HCT116 (cell line): ENCODE results near the gene ATP8A2. TPM values are rescaled to one million over a fixed set of nuclear protein-coding genes. Genes with fewer than 3 reads are reported as not detected.

Experiments used
- ATAC-seq: fragments of 200-7000 bp; cut with Tn5 transposase; 2 replicates; pipeline ENCODE4 v1.9.1; 2020; ENCODE audit warnings: mild to moderate bottlenecking, moderate library complexity
- BruUV-seq: library from RNA; stranded (reverse); fragments of 400-500 nt; replicated peaks from 2 replicates; lab custom pipeline; 2021; lab: Mats Ljungman, UMichigan
- CTCF ChIA-PET: fragments of 300-600 bp; sonication (Branson Sonifier 250); formaldehyde crosslinking; loops from one replicate; lab custom pipeline; 2021; ENCODE audit warnings: antibody characterized with exemption; lab: Charles Lee
- POLR2A ChIA-PET: fragments of 300-600, 350-600 bp; sonication (Branson Sonifier 250); formaldehyde crosslinking; loops from one replicate; lab custom pipeline; 2021; ENCODE audit warnings: antibody characterized with exemption; lab: Charles Lee
- RAD21 ChIA-PET, 2 experiments: fragments of 300-600 bp; sonication (Branson Sonifier 250); formaldehyde crosslinking; loops; one replicate each; lab custom pipeline; 2023; ENCODE audit warnings: low total read pairs in 2 of 2; ENCODE audit not compliant: uncharacterized antibody in 2 of 2, unreplicated experiment in 2 of 2, low non-redundant PET in 1 of 2; lab: Charles Lee
- DNase-seq: peaks from one replicate; pipeline ENCODE4 v3.0.0-alpha.2; 2010; ENCODE audit warnings: low read depth, low spot score
- H2AFZ ChIP-seq: fragments of 200-600 bp; shearing (Covaris generic), sonication (generic); 2 replicates; pipeline ENCODE4 v1.6.1; 2017; ENCODE audit warnings: low read depth, mixed run types, mixed read lengths, antibody characterized with exemption, low read length; ENCODE audit not compliant: poor library complexity, severe bottlenecking
- H3K27ac ChIP-seq: 2 replicates; pipeline ENCODE4 v1.5.1; 2012; ENCODE audit warnings: low read depth, low read length
- H3K27me3 ChIP-seq: fragments of 200-600 bp; sonication (generic); 2 replicates; pipeline ENCODE4 v1.6.1; 2016; ENCODE audit warnings: mixed run types, low read length, mixed read lengths; ENCODE audit not compliant: insufficient read depth
- H3K36me3 ChIP-seq, 2 experiments: fragments of 200-500 bp in 1 of 2; fragments of 200-600 bp in 1 of 2; sonication (Bioruptor generic) in 1 of 2; sonication (generic) in 1 of 2; 2 replicates each; pipeline versions ENCODE4 v1.5.1 to v1.6.1; 2014 to 2016; ENCODE audit warnings: low read length in 2 of 2, inconsistent platforms in 1 of 2, mixed read lengths in 1 of 2, mixed run types in 1 of 2; ENCODE audit not compliant: insufficient read depth in 2 of 2, control insufficient read depth in 1 of 2
- H3K4me1 ChIP-seq, 2 experiments: fragments of 200-600 bp in 1 of 2; sonication (generic) in 1 of 2; 2 replicates each; pipeline versions ENCODE4 v1.5.1 to v1.6.1; 2012 to 2017; ENCODE audit warnings: low read length in 2 of 2, inconsistent platforms in 1 of 2, mild to moderate bottlenecking in 1 of 2, mixed read lengths in 1 of 2, mixed run types in 1 of 2, moderate library complexity in 1 of 2; ENCODE audit not compliant: insufficient read depth in 2 of 2, control insufficient read depth in 1 of 2
- H3K4me2 ChIP-seq: fragments of 200-600 bp; sonication (generic); 2 replicates; pipeline ENCODE4 v1.6.1; 2017; ENCODE audit warnings: mixed run types, low read length, mixed read lengths
- H3K4me3 ChIP-seq, 2 experiments: fragments of 200-600 bp in 1 of 2; sonication (generic) in 1 of 2; replicated peaks in 1 of 2; 2 replicates each; pipeline ENCODE4 v1.5.1; 2011 to 2016; ENCODE audit warnings: low read length in 2 of 2, control low read depth in 1 of 2, low read depth in 1 of 2, mild to moderate bottlenecking in 1 of 2, mixed read lengths in 1 of 2, mixed run types in 1 of 2
- H3K79me2 ChIP-seq: fragments of 200-600 bp; sonication (generic); 2 replicates; pipeline ENCODE4 v1.6.1; 2017; ENCODE audit warnings: mild to moderate bottlenecking, mixed run types, low read length, moderate library complexity, mixed read lengths; ENCODE audit not compliant: insufficient read depth
- H3K9ac ChIP-seq: fragments of 200-600 bp; sonication (generic); 2 replicates; pipeline ENCODE4 v1.6.1; 2016; ENCODE audit warnings: low read length, mixed read lengths
- H3K9me2 ChIP-seq: fragments of 200-600 bp; sonication (generic), shearing (Covaris generic); 2 replicates; pipeline ENCODE4 v1.6.1; 2017; ENCODE audit warnings: mixed run types, mild to moderate bottlenecking, moderate library complexity; ENCODE audit not compliant: insufficient read depth
- H3K9me3 ChIP-seq, 2 experiments: fragments of 200-500 bp in 1 of 2; fragments of 200-600 bp in 1 of 2; sonication (Bioruptor generic) in 1 of 2; sonication (generic) in 1 of 2; 2 replicates each; pipeline ENCODE4 v1.6.1; 2014 to 2017; ENCODE audit warnings: low read length in 2 of 2, mixed read lengths in 2 of 2, inconsistent platforms in 1 of 2, low read depth in 1 of 2, mild to moderate bottlenecking in 1 of 2, mixed run types in 1 of 2, moderate library complexity in 1 of 2; ENCODE audit not compliant: control insufficient read depth in 1 of 2, insufficient read depth in 1 of 2
- H4K20me1 ChIP-seq: fragments of 200-600 bp; sonication (generic), shearing (Covaris generic); 2 replicates; pipeline ENCODE4 v1.6.1; 2017; ENCODE audit warnings: mixed run types, mild to moderate bottlenecking, moderate library complexity; ENCODE audit not compliant: insufficient read depth
- CBX3 ChIP-seq: IDR thresholded peaks from 2 replicates; pipeline ENCODE4 v1.6.1; 2012; ENCODE audit warnings: low read depth
- CEBPB ChIP-seq: IDR thresholded peaks from 2 replicates; pipeline ENCODE4 v1.6.1; 2012; ENCODE audit warnings: low read depth
- ELF1 ChIP-seq: IDR thresholded peaks from 2 replicates; pipeline ENCODE4 v1.6.1; 2012; ENCODE audit warnings: low read depth, borderline replicate concordance
- EZH2 ChIP-seq: fragments of 200-600 bp; sonication (generic); IDR thresholded peaks from 2 replicates; pipeline ENCODE4 v1.6.1; 2017; ENCODE audit warnings: antibody characterized with exemption, mixed run types
- EZH2phosphoT487 ChIP-seq: fragments of 200-600 bp; IDR thresholded peaks from 2 replicates; pipeline ENCODE4 v1.6.1; 2018; ENCODE audit warnings: antibody characterized with exemption, borderline replicate concordance
- JUND ChIP-seq: IDR thresholded peaks from 2 replicates; pipeline ENCODE4 v1.6.1; 2012
- POLR2AphosphoS5 ChIP-seq: IDR thresholded peaks from 2 replicates; pipeline ENCODE4 v1.6.1; 2011; ENCODE audit warnings: mild to moderate bottlenecking, low read depth, low read length, moderate library complexity
- ZNF274 ChIP-seq: fragments of 200-500 bp; sonication (Bioruptor generic); IDR thresholded peaks from 2 replicates; pipeline ENCODE4 v1.6.1; 2014; ENCODE audit warnings: mild to moderate bottlenecking, low read depth, low read length, inconsistent platforms
- intact Hi-C: fragments of 100-400 bp; cut with micrococcal nuclease; formaldehyde crosslinking; loops from 2 replicates; pipeline ENCODE4 v1.10.0; 2022
- total RNA-seq: library from RNA; stranded (reverse); gene quantifications from one replicate; pipeline ENCODE4 v1.2.1, GENCODE V29; 2021; ENCODE audit not compliant: unreplicated experiment
- TF ChIP-seq, protein P1 (sequence below): IDR thresholded peaks from 2 replicates; pipeline ENCODE4 v1.6.1; 2012
- TF ChIP-seq, protein P2 (sequence below): IDR thresholded peaks from 2 replicates; pipeline ENCODE4 v1.6.1; 2012; ENCODE audit warnings: low read depth
- TF ChIP-seq, protein P3 (sequence below), 3 experiments: fragments of 200-600 bp in 1 of 3; sonication (generic) in 1 of 3; IDR thresholded peaks in 2 of 3; conservative IDR thresholded peaks in 1 of 3; 2 replicates each; pipeline ENCODE4 v1.5.1; 2012 to 2017; ENCODE audit warnings: low read depth in 2 of 3, low read length in 2 of 3, antibody characterized with exemption in 1 of 3, borderline replicate concordance in 1 of 3, control low read depth in 1 of 3, mild to moderate bottlenecking in 1 of 3, mixed read lengths in 1 of 3, mixed run types in 1 of 3, moderate library complexity in 1 of 3; ENCODE audit not compliant: insufficient read depth in 1 of 3
- TF ChIP-seq, protein P4 (sequence below): IDR thresholded peaks from 2 replicates; pipeline ENCODE4 v1.6.1; 2012
- TF ChIP-seq, protein P5 (sequence below): IDR thresholded peaks from 2 replicates; pipeline ENCODE4 v1.6.1; 2011; ENCODE audit warnings: mild to moderate bottlenecking, low read length, moderate library complexity; ENCODE audit not compliant: insufficient replicate concordance; ENCODE audit errors: extremely low read depth

ATP8A2 gene
- total RNA-seq, 1 experiment from 2014 or later: not detected

DNA sequence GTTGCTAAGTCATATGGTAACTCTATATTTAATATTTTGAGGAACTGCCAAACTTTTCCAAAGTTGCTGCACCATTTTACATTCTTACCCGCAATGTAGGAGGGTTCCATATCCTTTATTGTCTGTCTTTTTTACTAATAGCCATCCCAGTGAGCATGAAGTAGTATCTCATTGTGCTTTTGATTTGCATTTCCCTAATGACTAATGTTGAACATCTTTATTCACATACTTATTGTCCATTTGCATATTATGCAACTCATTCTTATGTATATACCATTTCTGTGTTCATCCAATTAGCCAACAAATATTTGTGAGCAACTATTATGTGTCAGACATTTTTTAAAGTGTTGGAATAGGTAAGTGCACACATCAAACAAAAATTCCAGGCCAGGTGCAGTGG lies 20.4 kb upstream of the ATP8A2 start (continued):
- TF ChIP-seq, protein P1, sequence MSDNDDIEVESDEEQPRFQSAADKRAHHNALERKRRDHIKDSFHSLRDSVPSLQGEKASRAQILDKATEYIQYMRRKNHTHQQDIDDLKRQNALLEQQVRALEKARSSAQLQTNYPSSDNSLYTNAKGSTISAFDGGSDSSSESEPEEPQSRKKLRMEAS: no peak
- TF ChIP-seq EZH2phosphoT487: no peak
- TF ChIP-seq ELF1: no peak

DNA sequence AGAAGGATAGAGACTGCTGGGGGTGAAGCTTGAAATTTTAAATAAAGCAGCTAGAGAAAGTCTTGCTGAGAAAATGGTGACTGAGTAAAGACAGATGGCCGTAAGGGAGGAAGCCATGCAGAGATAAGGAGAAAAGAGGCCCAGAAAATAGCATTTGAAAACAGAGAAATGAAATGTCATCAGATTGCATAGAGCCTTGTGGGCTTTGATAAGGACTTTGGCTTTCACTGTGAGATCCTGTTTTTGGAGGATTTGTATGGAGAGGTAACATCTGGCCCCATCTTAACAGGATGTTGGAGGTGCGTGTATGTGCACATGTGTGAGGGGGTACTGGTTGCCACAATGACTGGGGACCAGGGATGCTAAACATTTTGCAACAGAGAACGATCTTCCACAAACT lies 19.5 kb upstream of the ATP8A2 start:
- H3K9me3 ChIP-seq: no peaks in the 10 kb centered on the region
- no peak overlapping the region for H3K4me2 ChIP-seq
- TF ChIP-seq EZH2: no peak
- TF ChIP-seq, protein P2, sequence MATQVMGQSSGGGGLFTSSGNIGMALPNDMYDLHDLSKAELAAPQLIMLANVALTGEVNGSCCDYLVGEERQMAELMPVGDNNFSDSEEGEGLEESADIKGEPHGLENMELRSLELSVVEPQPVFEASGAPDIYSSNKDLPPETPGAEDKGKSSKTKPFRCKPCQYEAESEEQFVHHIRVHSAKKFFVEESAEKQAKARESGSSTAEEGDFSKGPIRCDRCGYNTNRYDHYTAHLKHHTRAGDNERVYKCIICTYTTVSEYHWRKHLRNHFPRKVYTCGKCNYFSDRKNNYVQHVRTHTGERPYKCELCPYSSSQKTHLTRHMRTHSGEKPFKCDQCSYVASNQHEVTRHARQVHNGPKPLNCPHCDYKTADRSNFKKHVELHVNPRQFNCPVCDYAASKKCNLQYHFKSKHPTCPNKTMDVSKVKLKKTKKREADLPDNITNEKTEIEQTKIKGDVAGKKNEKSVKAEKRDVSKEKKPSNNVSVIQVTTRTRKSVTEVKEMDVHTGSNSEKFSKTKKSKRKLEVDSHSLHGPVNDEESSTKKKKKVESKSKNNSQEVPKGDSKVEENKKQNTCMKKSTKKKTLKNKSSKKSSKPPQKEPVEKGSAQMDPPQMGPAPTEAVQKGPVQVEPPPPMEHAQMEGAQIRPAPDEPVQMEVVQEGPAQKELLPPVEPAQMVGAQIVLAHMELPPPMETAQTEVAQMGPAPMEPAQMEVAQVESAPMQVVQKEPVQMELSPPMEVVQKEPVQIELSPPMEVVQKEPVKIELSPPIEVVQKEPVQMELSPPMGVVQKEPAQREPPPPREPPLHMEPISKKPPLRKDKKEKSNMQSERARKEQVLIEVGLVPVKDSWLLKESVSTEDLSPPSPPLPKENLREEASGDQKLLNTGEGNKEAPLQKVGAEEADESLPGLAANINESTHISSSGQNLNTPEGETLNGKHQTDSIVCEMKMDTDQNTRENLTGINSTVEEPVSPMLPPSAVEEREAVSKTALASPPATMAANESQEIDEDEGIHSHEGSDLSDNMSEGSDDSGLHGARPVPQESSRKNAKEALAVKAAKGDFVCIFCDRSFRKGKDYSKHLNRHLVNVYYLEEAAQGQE: no peak
- no peak for TF ChIP-seq CEBPB
- TF ChIP-seq, protein P3, sequence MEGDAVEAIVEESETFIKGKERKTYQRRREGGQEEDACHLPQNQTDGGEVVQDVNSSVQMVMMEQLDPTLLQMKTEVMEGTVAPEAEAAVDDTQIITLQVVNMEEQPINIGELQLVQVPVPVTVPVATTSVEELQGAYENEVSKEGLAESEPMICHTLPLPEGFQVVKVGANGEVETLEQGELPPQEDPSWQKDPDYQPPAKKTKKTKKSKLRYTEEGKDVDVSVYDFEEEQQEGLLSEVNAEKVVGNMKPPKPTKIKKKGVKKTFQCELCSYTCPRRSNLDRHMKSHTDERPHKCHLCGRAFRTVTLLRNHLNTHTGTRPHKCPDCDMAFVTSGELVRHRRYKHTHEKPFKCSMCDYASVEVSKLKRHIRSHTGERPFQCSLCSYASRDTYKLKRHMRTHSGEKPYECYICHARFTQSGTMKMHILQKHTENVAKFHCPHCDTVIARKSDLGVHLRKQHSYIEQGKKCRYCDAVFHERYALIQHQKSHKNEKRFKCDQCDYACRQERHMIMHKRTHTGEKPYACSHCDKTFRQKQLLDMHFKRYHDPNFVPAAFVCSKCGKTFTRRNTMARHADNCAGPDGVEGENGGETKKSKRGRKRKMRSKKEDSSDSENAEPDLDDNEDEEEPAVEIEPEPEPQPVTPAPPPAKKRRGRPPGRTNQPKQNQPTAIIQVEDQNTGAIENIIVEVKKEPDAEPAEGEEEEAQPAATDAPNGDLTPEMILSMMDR (IDR thresholded peaks at IDR 0.05 in 2 of 3, conservative IDR thresholded peaks at IDR 0.05 in 1 of 3; ENCODE audit: borderline replicate concordance in 1 of 3, insufficient read depth in 1 of 3, low read depth in 2 of 3, low read length in 2 of 3): no peak
- TF ChIP-seq, protein P4, sequence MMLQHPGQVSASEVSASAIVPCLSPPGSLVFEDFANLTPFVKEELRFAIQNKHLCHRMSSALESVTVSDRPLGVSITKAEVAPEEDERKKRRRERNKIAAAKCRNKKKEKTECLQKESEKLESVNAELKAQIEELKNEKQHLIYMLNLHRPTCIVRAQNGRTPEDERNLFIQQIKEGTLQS: no peak
- no peak for TF ChIP-seq POLR2AphosphoS5
- TF ChIP-seq, protein P5, sequence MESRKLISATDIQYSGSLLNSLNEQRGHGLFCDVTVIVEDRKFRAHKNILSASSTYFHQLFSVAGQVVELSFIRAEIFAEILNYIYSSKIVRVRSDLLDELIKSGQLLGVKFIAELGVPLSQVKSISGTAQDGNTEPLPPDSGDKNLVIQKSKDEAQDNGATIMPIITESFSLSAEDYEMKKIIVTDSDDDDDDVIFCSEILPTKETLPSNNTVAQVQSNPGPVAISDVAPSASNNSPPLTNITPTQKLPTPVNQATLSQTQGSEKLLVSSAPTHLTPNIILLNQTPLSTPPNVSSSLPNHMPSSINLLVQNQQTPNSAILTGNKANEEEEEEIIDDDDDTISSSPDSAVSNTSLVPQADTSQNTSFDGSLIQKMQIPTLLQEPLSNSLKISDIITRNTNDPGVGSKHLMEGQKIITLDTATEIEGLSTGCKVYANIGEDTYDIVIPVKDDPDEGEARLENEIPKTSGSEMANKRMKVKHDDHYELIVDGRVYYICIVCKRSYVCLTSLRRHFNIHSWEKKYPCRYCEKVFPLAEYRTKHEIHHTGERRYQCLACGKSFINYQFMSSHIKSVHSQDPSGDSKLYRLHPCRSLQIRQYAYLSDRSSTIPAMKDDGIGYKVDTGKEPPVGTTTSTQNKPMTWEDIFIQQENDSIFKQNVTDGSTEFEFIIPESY: no peak
- TF ChIP-seq JUND: no peak
- TF ChIP-seq ZNF274: no peak
- no peak for TF ChIP-seq CBX3
- TF ChIP-seq, protein P1: no peak
- ChIA-PET RAD21 (no interaction called here), POLR2A (no interaction called here), CTCF (no interaction called here)
- no peak overlapping the region for H3K4me3 ChIP-seq
- no peak overlapping the region for H3K27ac ChIP-seq
- ATAC-seq: no peak
- H3K9me2 ChIP-seq: no peaks in the 10 kb centered on the region
- H3K4me1 ChIP-seq: no peaks in the 10 kb centered on the region
- no peak overlapping the region for H2AFZ ChIP-seq
- H4K20me1 ChIP-seq: no peaks in the 10 kb centered on the region
- H3K27me3 ChIP-seq: 0 out of 2 replicates have a peak, but pooled peaks cover 4% of the 10 kb centered on the region
- no TSS peak for BruUV-seq
- intact Hi-C loops: no loop called here
- H3K9ac ChIP-seq: no peak overlapping the region
- no peak for DNase-seq
- no peaks in the 10 kb centered on the region for H3K79me2 ChIP-seq
- no peaks in the 10 kb centered on the region for H3K36me3 ChIP-seq
